GOT3 (cell line): ENCODE measurements around the gene CD300LG.
A peak's percentile ranks its signal among the peaks of the same experiment; 100 is the strongest.
"Not testable (repeated sequence)": the region's sequence is repeated elsewhere in the genome, so short reads cannot be mapped to it uniquely, and the experiment has no call there.

Experiments used
- DNase-seq: peaks from one replicate; lab custom pipeline; 2025; ENCODE audit warnings: mixed read lengths; lab: John Stamatoyannopoulos, UW

CD300LG gene

GRCh38 chr17:43854498-43854897 lies 7.5 kb downstream of the CD300LG start:
- no peak for DNase-seq

- no peak for DNase-seq
Observed at GRCh38 chr17:43855061-43855460, 8.1 kb downstream of the CD300LG start.

GRCh38 chr17:43856141-43856540 lies 9.2 kb downstream of the CD300LG start:
- no peak for DNase-seq

DNA sequence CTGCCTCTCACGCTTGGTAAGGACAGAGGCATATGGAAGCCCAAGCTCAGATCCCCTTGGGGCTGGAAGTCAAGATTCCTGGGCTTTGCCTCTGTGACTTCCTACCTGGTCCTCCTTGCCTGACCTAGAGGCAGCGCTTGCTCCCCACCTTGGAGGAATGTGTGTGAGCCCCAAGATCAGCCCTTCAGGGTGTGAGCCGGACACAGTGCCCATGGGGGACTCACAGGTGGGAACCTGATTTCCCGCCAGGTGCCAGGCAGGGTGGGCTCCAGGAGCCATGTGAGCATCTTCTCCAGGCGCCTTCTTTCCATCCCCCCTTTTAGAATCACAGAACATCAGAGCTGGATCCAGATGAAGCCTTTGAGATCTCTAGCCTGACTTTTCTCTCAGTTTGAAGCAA lies 10.2 kb downstream of the CD300LG start:
- DNase-seq, result no peak

GRCh38 chr17:43857957-43858600 lies 11.1 kb downstream of the CD300LG start:
- DNase-seq, result no peak

GRCh38 chr17:43860077-43860725 lies 13.2 kb downstream of the CD300LG start:
- DNase-seq, result no peak

DNA sequence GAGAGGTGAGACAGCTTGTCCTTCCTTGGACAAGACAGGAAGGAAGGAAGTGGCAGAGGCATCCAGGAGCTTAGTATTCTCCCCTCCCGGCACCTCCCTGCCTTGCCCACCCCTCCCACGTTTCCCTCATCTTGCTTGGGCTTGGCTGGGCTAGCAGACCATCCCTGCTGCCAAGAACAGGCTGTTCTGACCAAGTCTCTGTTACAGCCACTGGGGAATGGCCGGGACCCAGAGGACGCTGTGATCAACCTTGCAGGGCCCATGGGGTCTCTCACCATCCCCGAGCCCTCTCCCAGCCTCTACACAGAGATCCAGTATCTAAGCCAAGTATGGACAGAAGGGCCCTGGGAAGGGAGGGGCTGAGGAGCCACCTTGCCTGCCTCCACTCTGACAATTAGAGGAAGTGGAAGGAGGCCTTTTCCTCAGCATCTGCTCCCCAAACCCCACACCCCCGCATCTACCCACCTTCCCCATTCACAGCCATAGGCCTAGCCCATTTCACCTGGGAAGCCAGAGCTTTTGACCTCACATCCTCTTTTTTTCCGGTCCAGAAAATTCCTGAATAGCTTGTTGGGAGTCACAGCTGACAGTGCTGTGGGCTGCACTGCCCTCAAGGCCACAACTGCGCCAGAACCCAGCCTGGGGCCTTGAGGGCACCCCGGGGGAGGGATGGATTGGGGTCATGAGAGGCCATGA lies 14.1 kb downstream of the CD300LG start:
- DNase-seq, result no peak

- DNase-seq, result no peak
Observed at GRCh38 chr17:43861960-43862359, 15.0 kb downstream of the CD300LG start.

- DNase-seq, result no peak
Observed at GRCh38 chr17:43864161-43864984, 17.4 kb downstream of the CD300LG start.

DNA sequence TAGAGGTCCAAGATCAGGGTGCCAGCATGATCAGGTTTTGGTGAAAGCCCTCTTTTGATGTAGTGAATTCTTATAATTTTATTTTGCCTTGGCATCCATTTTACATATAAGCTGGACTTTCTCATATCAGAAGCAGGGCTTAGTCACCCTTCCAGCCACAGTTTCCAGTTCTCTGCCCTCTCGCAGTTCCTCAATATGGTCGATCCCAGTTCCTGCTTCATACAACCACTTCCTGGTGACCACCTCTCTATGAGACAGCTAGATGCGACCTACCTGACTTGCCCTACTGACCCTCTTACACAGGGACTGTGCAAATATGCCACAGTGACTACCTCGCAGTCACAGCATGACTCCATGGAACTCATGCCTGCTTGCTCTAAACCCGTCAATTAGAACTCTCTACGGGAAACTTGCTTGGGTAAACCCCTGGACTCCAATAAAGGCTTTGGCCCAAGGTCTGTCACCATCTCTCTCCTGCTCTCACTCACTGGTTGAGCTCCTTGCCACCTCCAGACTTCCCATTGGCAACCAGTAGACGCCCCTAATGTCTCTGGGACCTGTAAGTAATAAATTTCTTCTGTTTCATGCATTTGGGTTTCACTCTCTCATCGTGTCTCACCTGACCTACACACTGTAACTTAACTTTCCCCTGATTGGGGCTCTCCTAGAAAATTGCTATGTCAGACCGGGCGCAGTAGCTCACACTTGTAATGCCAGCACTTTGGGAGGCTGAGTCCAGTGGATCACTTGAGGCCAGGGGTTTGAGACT lies 21.4 kb downstream of the CD300LG start:
- DNase-seq, result no peak

GRCh38 chr17:43869031-43869430 lies 22.1 kb downstream of the CD300LG start:
- DNase-seq, result not testable (repeated sequence)

DNA sequence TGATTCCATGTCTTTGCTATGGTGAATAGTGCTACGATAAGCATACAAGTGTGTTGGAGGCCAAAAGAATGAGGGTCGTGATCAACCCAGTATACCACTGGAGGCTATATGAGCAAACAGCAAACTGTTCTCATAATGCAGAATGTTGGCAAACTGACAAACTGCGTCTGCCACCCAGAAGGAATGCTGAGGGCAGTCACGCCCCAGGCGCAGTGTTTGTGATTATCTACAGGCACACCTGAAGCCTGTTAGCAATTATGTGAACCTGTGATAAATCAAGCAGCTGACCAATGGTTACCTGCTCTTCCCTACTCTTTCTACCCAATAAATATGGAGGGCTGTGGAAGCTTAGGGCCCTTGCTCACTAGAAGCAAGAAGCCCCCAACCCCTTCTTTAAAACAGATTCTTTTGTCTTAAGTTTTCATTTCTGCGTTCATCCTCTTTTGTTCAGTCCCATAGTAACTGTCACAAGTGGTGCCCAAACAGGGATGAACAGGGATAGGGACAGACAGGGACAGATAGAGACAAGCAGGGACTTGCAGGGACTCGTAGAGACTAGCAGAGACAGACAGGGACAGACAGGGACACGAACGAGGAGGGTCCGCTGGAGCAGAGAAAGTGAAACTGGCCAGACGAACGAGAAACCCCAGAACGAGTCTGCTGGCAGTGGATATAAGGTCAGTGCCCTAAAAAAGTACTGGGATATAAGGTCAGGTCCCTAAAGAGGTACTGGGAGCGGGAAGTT lies 25.1 kb downstream of the CD300LG start:
- no peak for DNase-seq

DNA sequence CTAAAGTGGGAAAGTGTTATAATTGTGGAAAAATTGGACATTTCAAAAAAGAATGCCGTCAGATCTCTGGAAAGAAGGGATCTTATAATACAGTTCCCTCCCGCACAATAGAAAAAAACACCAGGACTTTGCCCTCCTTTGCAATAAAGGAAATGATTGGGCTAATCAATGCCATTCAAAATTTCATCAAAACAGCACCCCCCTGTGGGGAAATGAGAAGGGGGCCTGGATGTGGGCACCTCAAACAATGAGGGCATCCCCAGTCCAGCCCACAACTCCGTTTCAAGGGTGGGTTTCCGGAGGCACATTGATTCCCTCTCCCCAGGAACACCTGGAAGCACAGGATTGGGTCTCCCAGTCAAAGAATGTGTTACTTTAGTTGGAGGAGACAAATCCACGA lies 26.1 kb downstream of the CD300LG start:
- DNase-seq, result no peak

- DNase-seq, result no peak
Observed at GRCh38 chr17:43873815-43874214, 26.8 kb downstream of the CD300LG start.

GRCh38 chr17:43874293-43874692 lies 27.3 kb downstream of the CD300LG start:
- no peak for DNase-seq

GRCh38 chr17:43875476-43876147 lies 28.6 kb downstream of the CD300LG start:
- no peak for DNase-seq

DNA sequence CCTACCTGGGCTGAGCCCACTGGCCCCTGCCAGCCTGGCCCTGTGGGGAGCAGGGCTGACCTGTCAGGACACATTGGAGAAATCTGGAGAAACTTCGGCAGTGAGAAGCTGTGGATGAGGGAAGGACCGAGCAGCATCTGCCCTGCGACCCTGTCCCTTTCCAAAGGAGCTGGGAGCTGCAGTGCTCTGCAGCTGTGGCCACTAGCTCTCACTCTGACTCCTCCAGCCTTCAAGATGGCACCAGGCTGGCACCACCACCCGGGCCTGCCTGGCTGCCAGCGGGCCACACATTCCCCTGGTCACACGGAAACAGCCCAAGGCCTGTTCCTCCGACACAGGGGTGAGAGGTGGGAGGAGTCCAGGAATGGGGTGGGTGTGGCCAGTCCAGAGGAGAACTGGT lies 30.1 kb downstream of the CD300LG start:
- no peak for DNase-seq

- no peak for DNase-seq
Observed at GRCh38 chr17:43877451-43878155, 30.6 kb downstream of the CD300LG start.

GRCh38 chr17:43878260-43879175 lies 31.5 kb downstream of the CD300LG start:
- peak; percentile 40 for DNase-seq
